Cardiac muscle cell (in vitro differentiated cells and primary cell): ENCODE data around the gene SELENOI. TPM values are rescaled to one million over a fixed set of nuclear protein-coding genes. Genes with fewer than 3 reads are reported as not detected.
A peak's percentile ranks its signal among the peaks of the same experiment; 100 is the strongest.

ENCODE experiments used
- DNase-seq, 2 donors: peaks; one replicate each; pipeline versions ENCODE4 v3.0.0 to v3.0.0-alpha.2; 2010 to 2017; ENCODE audit warnings: low read depth in 1 of 2, low spot score in 1 of 2
- H3K27ac ChIP-seq: fragments of 200-600 bp; sonication (generic); 2 replicates; pipeline ENCODE4 v1.5.1; 2016
- H3K27me3 ChIP-seq: fragments of 200-600 bp; sonication (generic); 2 replicates; pipeline ENCODE4 v1.6.0; 2016; ENCODE audit warnings: control low read depth
- H3K36me3 ChIP-seq: fragments of 200-600 bp; sonication (generic); 2 replicates; pipeline ENCODE4 v1.5.1; 2016; ENCODE audit warnings: control low read depth
- H3K4me1 ChIP-seq: fragments of 200-600 bp; sonication (generic); 2 replicates; pipeline ENCODE4 v1.8.1; 2017; ENCODE audit warnings: low read depth, mild to moderate bottlenecking, mixed run types
- H3K4me3 ChIP-seq: fragments of 200-600 bp; sonication (generic); 2 replicates; pipeline ENCODE4 v1.5.1; 2016; ENCODE audit warnings: mild to moderate bottlenecking
- H3K9me3 ChIP-seq: fragments of 200-600 bp; sonication (generic); 2 replicates; pipeline ENCODE4 v1.5.1; 2017; ENCODE audit warnings: low read depth, mild to moderate bottlenecking, control low read depth
- polyA plus RNA-seq: library from polyadenylated mRNA; unstranded; fragments of >200 nt; fragmentation: Nextera tagmentation; extraction: Ambion mirVana; gene quantifications from 2 replicates; pipeline ENCODE4 v1.2.1, GENCODE V29; 2016
- total RNA-seq: library from RNA; depleted of rRNA; stranded (reverse); fragments of >200 nt; gene quantifications from 2 replicates; pipeline ENCODE4 v1.2.3, GENCODE V29; 2016
- TF ChIP-seq, protein P1 (sequence below): IDR thresholded peaks from 2 replicates; pipeline ENCODE4 v1.5.1; 2012; ENCODE audit warnings: low read depth, mild to moderate bottlenecking, low read length

Gene SELENOI
- total and polyA plus RNA-seq, 2 experiments from 2014 or later = 9.3 to 10.4 TPM

- TF ChIP-seq, protein P1, sequence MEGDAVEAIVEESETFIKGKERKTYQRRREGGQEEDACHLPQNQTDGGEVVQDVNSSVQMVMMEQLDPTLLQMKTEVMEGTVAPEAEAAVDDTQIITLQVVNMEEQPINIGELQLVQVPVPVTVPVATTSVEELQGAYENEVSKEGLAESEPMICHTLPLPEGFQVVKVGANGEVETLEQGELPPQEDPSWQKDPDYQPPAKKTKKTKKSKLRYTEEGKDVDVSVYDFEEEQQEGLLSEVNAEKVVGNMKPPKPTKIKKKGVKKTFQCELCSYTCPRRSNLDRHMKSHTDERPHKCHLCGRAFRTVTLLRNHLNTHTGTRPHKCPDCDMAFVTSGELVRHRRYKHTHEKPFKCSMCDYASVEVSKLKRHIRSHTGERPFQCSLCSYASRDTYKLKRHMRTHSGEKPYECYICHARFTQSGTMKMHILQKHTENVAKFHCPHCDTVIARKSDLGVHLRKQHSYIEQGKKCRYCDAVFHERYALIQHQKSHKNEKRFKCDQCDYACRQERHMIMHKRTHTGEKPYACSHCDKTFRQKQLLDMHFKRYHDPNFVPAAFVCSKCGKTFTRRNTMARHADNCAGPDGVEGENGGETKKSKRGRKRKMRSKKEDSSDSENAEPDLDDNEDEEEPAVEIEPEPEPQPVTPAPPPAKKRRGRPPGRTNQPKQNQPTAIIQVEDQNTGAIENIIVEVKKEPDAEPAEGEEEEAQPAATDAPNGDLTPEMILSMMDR = no peak
- Histone ChIP-seq H3K36me3 (no peaks in the 10 kb centered on the region), H3K27ac (peak overlapping the region; percentile 62), H3K4me3 (no peak overlapping the region), H3K9me3 (no peaks in the 10 kb centered on the region), H3K4me1 (peaks cover 7% of the 10 kb centered on the region), H3K27me3 (no peaks in the 10 kb centered on the region)
- DNase-seq = peak in 1 of 2 donors; percentile 19
These were observed 77.1 kb downstream of the SELENOI start for GRCh38 chr2:26422947-26423629.

GRCh38 chr2:26423750-26424149 lies 77.8 kb downstream of the SELENOI start:
- Histone ChIP-seq H3K36me3 (no peaks in the 10 kb centered on the region), H3K27me3 (no peaks in the 10 kb centered on the region), H3K4me1 (peaks cover 7% of the 10 kb centered on the region), H3K27ac (no peak overlapping the region), H3K4me3 (no peak overlapping the region), H3K9me3 (no peaks in the 10 kb centered on the region)
- DNase-seq = no peak
- TF ChIP-seq, protein P1 = no peak

GRCh38 chr2:26424221-26424620 lies 78.3 kb downstream of the SELENOI start:
- TF ChIP-seq, protein P1 = no peak
- Histone ChIP-seq H3K9me3 (no peaks in the 10 kb centered on the region), H3K36me3 (no peaks in the 10 kb centered on the region), H3K27ac (no peak overlapping the region), H3K4me1 (peaks cover 7% of the 10 kb centered on the region), H3K4me3 (no peak overlapping the region), H3K27me3 (no peaks in the 10 kb centered on the region)
- DNase-seq = no peak

GRCh38 chr2:26428846-26429245 lies 82.9 kb downstream of the SELENOI start:
- no peaks in the 10 kb centered on the region for H3K36me3 ChIP-seq
- DNase-seq = no peak
- TF ChIP-seq, protein P1 = no peak
- H3K27me3 ChIP-seq = no peaks in the 10 kb centered on the region
- H3K4me3 ChIP-seq = no peak overlapping the region
- H3K9me3 ChIP-seq = no peaks in the 10 kb centered on the region
- no peak overlapping the region for H3K27ac ChIP-seq
- no peaks in the 10 kb centered on the region for H3K4me1 ChIP-seq

- no peak overlapping the region for H3K27ac ChIP-seq
- no peaks in the 10 kb centered on the region for H3K36me3 ChIP-seq
- no peaks in the 10 kb centered on the region for H3K9me3 ChIP-seq
- DNase-seq = no peak
- no peaks in the 10 kb centered on the region for H3K27me3 ChIP-seq
- H3K4me3 ChIP-seq = no peak overlapping the region
- TF ChIP-seq, protein P1 = no peak
- H3K4me1 ChIP-seq = no peaks in the 10 kb centered on the region
These were observed 84.0 kb downstream of the SELENOI start for GRCh38 chr2:26429779-26430578.
